Upper lobe of right lung (tissue), 1 donor: ENCODE results near the gene MAP2K7. TPM values are rescaled to one million over a fixed set of nuclear protein-coding genes. Genes with fewer than 3 reads are reported as not detected.

ENCODE experiments used
- ATAC-seq: fragments of 200-7000 bp; cut with Tn5 transposase; one replicate; pipeline ENCODE4 v1.9.1; 2020; ENCODE audit warnings: mild to moderate bottlenecking, moderate library complexity
- DNase-seq: peaks from one replicate; pipeline ENCODE4 v3.0.0-alpha.2; 2020
- H3K27ac ChIP-seq: fragments of 200-600 bp; one replicate; pipeline ENCODE4 v1.8.0; 2022
- H3K27me3 ChIP-seq: fragments of 200-600 bp; one replicate; pipeline ENCODE4 v1.8.0; 2022; ENCODE audit warnings: mild to moderate bottlenecking
- H3K36me3 ChIP-seq: fragments of 200-600 bp; one replicate; pipeline ENCODE4 v1.8.0; 2022
- H3K4me1 ChIP-seq: fragments of 200-600 bp; one replicate; pipeline ENCODE4 v1.8.0; 2022
- H3K4me3 ChIP-seq: fragments of 200-600 bp; one replicate; pipeline ENCODE4 v1.8.0; 2022; ENCODE audit warnings: mild to moderate bottlenecking
- H3K9me3 ChIP-seq: fragments of 200-600 bp; one replicate; pipeline ENCODE4 v1.8.0; 2022
- CTCF ChIP-seq: fragments of 200-600 bp; IDR thresholded peaks from one replicate; pipeline ENCODE4 v1.8.0; 2022; ENCODE audit warnings: antibody characterized with exemption
- intact Hi-C: fragments of 100-400 bp; cut with DNase I; formaldehyde crosslinking; loops from one replicate; pipeline ENCODE4 v1.11.0; 2022
- total RNA-seq: library from RNA; stranded (reverse); fragmentation: NEBNext Ultra II Directional; extraction: Animal tissue kit (Norgen Biotek cat#: 25700); gene quantifications from one replicate; pipeline ENCODE4 v1.2.1, GENCODE V29; 2021
- donor health status: DM: no; HTN: yes; CAD: no; lungs with severe emphysema.

The MAP2K7 gene
- total RNA-seq, 1 donor from 2014 or later: 36.4 TPM

GRCh38 chr19:7919610-7920518 is 16.2 kb downstream of the MAP2K7 start, which contains the start of gene SNAPC2:
Gene SNAPC2, plus strand, starts transcription at chr19:7920338. Its CDS starts 29 bp downstream, at chr19:7920367.
- H3K9me3 ChIP-seq: no peaks in the 10 kb centered on the region
- peak within 1 kb of the TSS; percentile 74 for H3K4me3 ChIP-seq
- peaks cover 13% of the 10 kb centered on the region for H3K36me3 ChIP-seq
- peak; percentile 76 for ATAC-seq
- peaks cover 39% of the 10 kb centered on the region for H3K4me1 ChIP-seq
- H3K27ac ChIP-seq: peak within 1 kb of the TSS; percentile 78
- peaks cover 26% of the 10 kb centered on the region for H3K27me3 ChIP-seq
- intact Hi-C loops: no loop called here
- DNase-seq: peak; percentile 99
- no peak for TF ChIP-seq CTCF

- H3K27me3 ChIP-seq: peaks cover 18% of the 10 kb centered on the region
- DNase-seq: peak; percentile 100
- intact Hi-C loops: no loop called here
Observed at GRCh38 chr19:7920519-7921301, 17.0 kb downstream of the MAP2K7 start.

DNA sequence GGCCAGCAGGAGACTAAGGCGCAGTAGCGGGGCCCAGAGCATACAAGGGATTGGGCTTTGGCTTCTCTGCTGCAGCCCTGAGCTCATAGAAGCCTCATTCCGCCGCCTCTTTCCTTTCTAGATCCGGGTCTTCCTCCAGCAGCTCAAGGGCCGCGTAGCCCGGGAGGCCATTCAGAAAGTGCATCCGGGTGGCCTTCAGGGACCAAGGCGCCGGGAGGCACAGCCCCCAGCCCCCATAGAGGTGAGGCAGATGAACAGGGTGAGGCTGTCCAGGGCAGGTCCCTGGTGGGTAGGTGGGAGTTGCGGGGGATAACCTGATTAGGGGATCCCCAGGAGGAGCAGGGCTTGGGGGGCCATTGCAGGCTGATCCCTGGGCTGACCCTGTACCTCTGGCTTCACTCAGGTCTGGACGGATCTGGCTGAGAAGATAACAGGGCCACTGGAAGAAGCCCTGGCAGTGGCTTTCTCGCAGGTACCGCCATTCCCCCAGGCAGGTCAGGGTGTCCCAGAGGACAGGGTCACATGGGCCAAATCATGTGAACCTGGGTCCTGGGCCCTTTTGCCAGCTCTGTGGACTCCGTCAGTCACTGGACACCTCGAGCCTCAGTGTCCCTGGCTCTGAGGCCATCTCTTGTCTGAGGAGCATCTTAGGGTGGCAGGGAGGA is 17.8 kb downstream of the MAP2K7 start:
- intact Hi-C loops: no loop called here
- DNase-seq: no peak
- ATAC-seq: no peak
- TF ChIP-seq CTCF: no peak
- Histone ChIP-seq H3K36me3 (peaks cover 13% of the 10 kb centered on the region), H3K9me3 (no peaks in the 10 kb centered on the region), H3K4me1 (peaks cover 42% of the 10 kb centered on the region), H3K27ac (peak overlapping the region; percentile 78), H3K4me3 (peak overlapping the region; percentile 56), H3K27me3 (peaks cover 14% of the 10 kb centered on the region)

More at GRCh38 chr19:7920519-7921301, 17.0 kb downstream of the MAP2K7 start:
- no peaks in the 10 kb centered on the region for H3K9me3 ChIP-seq
- ATAC-seq: peak; percentile 91
- peak overlapping the region; percentile 74 for H3K4me3 ChIP-seq
- H3K4me1 ChIP-seq: peaks cover 42% of the 10 kb centered on the region
- H3K27ac ChIP-seq: peak overlapping the region; percentile 78
- peaks cover 13% of the 10 kb centered on the region for H3K36me3 ChIP-seq
- no peak for TF ChIP-seq CTCF

- peaks cover 42% of the 10 kb centered on the region for H3K4me1 ChIP-seq
- no peak overlapping the region for H3K4me3 ChIP-seq
- peaks cover 12% of the 10 kb centered on the region for H3K27me3 ChIP-seq
- intact Hi-C loops: no loop called here
- no peak for ATAC-seq
- TF ChIP-seq CTCF: no peak
- H3K27ac ChIP-seq: peak overlapping the region; percentile 78
- no peak for DNase-seq
- peaks cover 13% of the 10 kb centered on the region for H3K36me3 ChIP-seq
- no peaks in the 10 kb centered on the region for H3K9me3 ChIP-seq
Observed at GRCh38 chr19:7921967-7922835, 18.5 kb downstream of the MAP2K7 start.

GRCh38 chr19:7922836-7923195 is 19.1 kb downstream of the MAP2K7 start:
- H3K27ac ChIP-seq: no peak overlapping the region

More at GRCh38 chr19:7922836-7923195, 19.1 kb downstream of the MAP2K7 start:
- H3K27me3 ChIP-seq: peaks cover 10% of the 10 kb centered on the region
- peaks cover 13% of the 10 kb centered on the region for H3K36me3 ChIP-seq
- intact Hi-C loops: no loop called here
- DNase-seq: no peak
- no peak for ATAC-seq
- no peaks in the 10 kb centered on the region for H3K9me3 ChIP-seq
- H3K4me3 ChIP-seq: no peak overlapping the region
- H3K4me1 ChIP-seq: peaks cover 36% of the 10 kb centered on the region
- TF ChIP-seq CTCF: no peak
